Measurements from ENCODE around the gene HMMR.
"Not testable (repeated sequence)": the region's sequence is repeated elsewhere in the genome, so short reads cannot be mapped to it uniquely, and the experiment has no call there.

Gene HMMR

GRCh38 chr5:163460562-163461171 lies at the start of gene HMMR:
HMMR (plus strand) TSS chr5:163460632; CDS start chr5:163460693, 61 bp downstream.
- peak; percentile 85 for DNase-seq

GRCh38 chr5:163415673-163416072 lies 44.8 kb upstream of the HMMR start:
- DNase-seq, result not testable (repeated sequence)

GRCh38 chr5:163424836-163425235 lies 35.6 kb upstream of the HMMR start:
- DNase-seq, result no peak

- not testable (repeated sequence) for DNase-seq
Measured at GRCh38 chr5:163426128-163426527, 34.3 kb upstream of the HMMR start.

GRCh38 chr5:163432544-163432943 lies 27.9 kb upstream of the HMMR start:
- DNase-seq, result no peak

- DNase-seq, result no peak
Measured at GRCh38 chr5:163433271-163433670, 27.2 kb upstream of the HMMR start.

GRCh38 chr5:163434401-163434866 lies 26.0 kb upstream of the HMMR start:
- peak; percentile 51 for DNase-seq

- peak; percentile 30 for DNase-seq
Measured at GRCh38 chr5:163436515-163436914, 23.9 kb upstream of the HMMR start.

GRCh38 chr5:163437011-163437308 lies 23.5 kb upstream of the HMMR start:
- no peak for DNase-seq

GRCh38 chr5:163437309-163438182 lies 22.9 kb upstream of the HMMR start, which contains the start of gene CCNG1:
CCNG1 (plus strand) TSS chr5:163437595; CDS start chr5:163439257, 1,662 bp downstream.
- DNase-seq, result peak; percentile 98

GRCh38 chr5:163439092-163439425 lies 21.4 kb upstream of the HMMR start:
- DNase-seq, result peak; percentile 30

GRCh38 chr5:163440954-163441353 lies 19.5 kb upstream of the HMMR start:
- no peak for DNase-seq

- no peak for DNase-seq
Measured at GRCh38 chr5:163444526-163444925, 15.9 kb upstream of the HMMR start.

GRCh38 chr5:163445345-163445744 lies 15.1 kb upstream of the HMMR start:
- no peak for DNase-seq

- no peak for DNase-seq
Measured at GRCh38 chr5:163447191-163447590, 13.2 kb upstream of the HMMR start.

- no peak for DNase-seq
Measured at GRCh38 chr5:163447875-163448274, 12.6 kb upstream of the HMMR start.

GRCh38 chr5:163448491-163448890 lies 11.9 kb upstream of the HMMR start:
- DNase-seq, result no peak

GRCh38 chr5:163451489-163451888 lies 8.9 kb upstream of the HMMR start:
- no peak for DNase-seq

GRCh38 chr5:163453705-163454104 lies 6.7 kb upstream of the HMMR start:
- DNase-seq, result no peak

- DNase-seq, result not testable (repeated sequence)
Measured at GRCh38 chr5:163455406-163455805, 5.0 kb upstream of the HMMR start.

GRCh38 chr5:163456029-163456589 lies 4.3 kb upstream of the HMMR start:
- DNase-seq, result no peak

- no peak for DNase-seq
Measured at GRCh38 chr5:163456840-163457239, 3.6 kb upstream of the HMMR start.

GRCh38 chr5:163458778-163459385 lies 1.6 kb upstream of the HMMR start:
- peak; percentile 42 for DNase-seq

- no peak for DNase-seq
Measured at GRCh38 chr5:163459462-163459818, 992 bp upstream of the HMMR start.
